Choroid plexus epithelial cell (primary cell): ENCODE measurements around the gene NRL.

Experiments
- DNase-seq: peaks from one replicate; pipeline ENCODE4 v3.0.0-alpha.2; 2010; ENCODE audit warnings: low read depth
- H3K4me3 ChIP-seq: 2 replicates; pipeline ENCODE4 v1.5.1; 2011; ENCODE audit warnings: low read depth, mild to moderate bottlenecking, control low read depth, low read length, moderate library complexity
- CTCF ChIP-seq: conservative IDR thresholded peaks from 2 replicates; pipeline ENCODE4 v1.5.1; 2011; ENCODE audit warnings: low read depth, mild to moderate bottlenecking, control low read depth, inconsistent platforms, low read length, moderate library complexity

NRL gene

GRCh38 chr14:24156840-24157239 is 42.1 kb upstream of the NRL start:
- no peak overlapping the region for H3K4me3 ChIP-seq

GRCh38 chr14:24155100-24155499 is 40.4 kb upstream of the NRL start:
- no peak overlapping the region for H3K4me3 ChIP-seq
- DNase-seq, result no peak
- TF ChIP-seq CTCF, result no peak

More at GRCh38 chr14:24156840-24157239, 42.1 kb upstream of the NRL start:
- DNase-seq, result no peak
- TF ChIP-seq CTCF, result no peak

- TF ChIP-seq CTCF, result no peak
- H3K4me3 ChIP-seq, result no peak overlapping the region
- DNase-seq, result no peak
Observed at GRCh38 chr14:24151404-24152080, 36.8 kb upstream of the NRL start.

GRCh38 chr14:24150993-24151392 is 36.2 kb upstream of the NRL start:
- no peak for DNase-seq
- H3K4me3 ChIP-seq, result no peak overlapping the region
- TF ChIP-seq CTCF, result no peak

GRCh38 chr14:24150567-24150966 is 35.8 kb upstream of the NRL start:
- no peak overlapping the region for H3K4me3 ChIP-seq
- DNase-seq, result no peak
- TF ChIP-seq CTCF, result no peak

- DNase-seq, result no peak
- TF ChIP-seq CTCF, result no peak
- H3K4me3 ChIP-seq, result no peak overlapping the region
Observed at GRCh38 chr14:24150061-24150460, 35.3 kb upstream of the NRL start.

- no peak for DNase-seq
- TF ChIP-seq CTCF, result no peak
- H3K4me3 ChIP-seq, result no peak overlapping the region
Observed at GRCh38 chr14:24149302-24149969, 34.7 kb upstream of the NRL start.
